Epithelial cell of proximal tubule (primary cell): ENCODE results near the gene PRDM1. TPM values are rescaled to one million over a fixed set of nuclear protein-coding genes. Genes with fewer than 3 reads are reported as not detected.

Experiments
- DNase-seq: peaks from one replicate; pipeline ENCODE4 v3.0.0-alpha.2; 2011; ENCODE audit warnings: low read depth
- H3K4me3 ChIP-seq: 2 replicates; pipeline ENCODE4 v1.5.1; 2011; ENCODE audit warnings: low read depth, mild to moderate bottlenecking, low read length
- total RNA-seq: library from RNA; depleted of rRNA; stranded (reverse); fragments of >200 nt; gene quantifications from 2 replicates; pipeline ENCODE4 v1.2.3, GENCODE V29; 2015
- TF ChIP-seq, protein P1 (sequence below): conservative IDR thresholded peaks from 2 replicates; pipeline ENCODE4 v1.5.1; 2012; ENCODE audit warnings: low read depth, mild to moderate bottlenecking, low read length

PRDM1 gene
- total RNA-seq, 1 donor from 2014 or later, result 1.0 TPM

DNA sequence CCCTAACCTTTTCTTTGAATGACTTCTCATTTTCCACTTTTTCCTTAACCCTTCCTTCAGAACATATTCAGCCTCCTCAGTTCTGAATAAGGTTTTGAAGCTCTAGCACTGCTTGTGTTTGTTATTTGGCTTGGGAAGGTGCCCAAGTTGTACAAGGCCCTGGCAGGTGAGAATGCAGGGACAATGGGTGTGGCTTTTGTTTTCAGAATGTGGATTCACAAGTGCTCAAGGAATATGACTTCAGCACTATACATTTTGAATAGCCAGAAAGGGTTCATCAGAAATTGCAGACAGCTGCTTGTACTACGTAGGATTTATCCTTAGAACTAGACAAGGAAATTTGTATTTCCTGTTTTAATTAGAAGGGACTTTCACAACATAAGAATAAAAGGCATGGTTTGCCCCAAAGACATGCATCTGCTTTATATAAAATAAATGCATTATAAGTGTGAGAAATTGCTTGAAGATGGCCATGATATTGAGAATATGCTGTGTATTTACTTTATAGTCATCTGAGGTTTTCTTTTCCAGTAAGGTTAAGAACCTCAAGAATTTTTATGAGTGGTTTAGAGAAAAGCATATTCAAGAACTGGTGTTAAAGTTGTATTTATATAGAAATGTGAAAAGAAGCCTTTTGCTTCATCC is 29.3 kb upstream of the PRDM1 start:
- no peak for DNase-seq
- no peak overlapping the region for H3K4me3 ChIP-seq
- TF ChIP-seq, protein P1, sequence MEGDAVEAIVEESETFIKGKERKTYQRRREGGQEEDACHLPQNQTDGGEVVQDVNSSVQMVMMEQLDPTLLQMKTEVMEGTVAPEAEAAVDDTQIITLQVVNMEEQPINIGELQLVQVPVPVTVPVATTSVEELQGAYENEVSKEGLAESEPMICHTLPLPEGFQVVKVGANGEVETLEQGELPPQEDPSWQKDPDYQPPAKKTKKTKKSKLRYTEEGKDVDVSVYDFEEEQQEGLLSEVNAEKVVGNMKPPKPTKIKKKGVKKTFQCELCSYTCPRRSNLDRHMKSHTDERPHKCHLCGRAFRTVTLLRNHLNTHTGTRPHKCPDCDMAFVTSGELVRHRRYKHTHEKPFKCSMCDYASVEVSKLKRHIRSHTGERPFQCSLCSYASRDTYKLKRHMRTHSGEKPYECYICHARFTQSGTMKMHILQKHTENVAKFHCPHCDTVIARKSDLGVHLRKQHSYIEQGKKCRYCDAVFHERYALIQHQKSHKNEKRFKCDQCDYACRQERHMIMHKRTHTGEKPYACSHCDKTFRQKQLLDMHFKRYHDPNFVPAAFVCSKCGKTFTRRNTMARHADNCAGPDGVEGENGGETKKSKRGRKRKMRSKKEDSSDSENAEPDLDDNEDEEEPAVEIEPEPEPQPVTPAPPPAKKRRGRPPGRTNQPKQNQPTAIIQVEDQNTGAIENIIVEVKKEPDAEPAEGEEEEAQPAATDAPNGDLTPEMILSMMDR, result no peak

DNA sequence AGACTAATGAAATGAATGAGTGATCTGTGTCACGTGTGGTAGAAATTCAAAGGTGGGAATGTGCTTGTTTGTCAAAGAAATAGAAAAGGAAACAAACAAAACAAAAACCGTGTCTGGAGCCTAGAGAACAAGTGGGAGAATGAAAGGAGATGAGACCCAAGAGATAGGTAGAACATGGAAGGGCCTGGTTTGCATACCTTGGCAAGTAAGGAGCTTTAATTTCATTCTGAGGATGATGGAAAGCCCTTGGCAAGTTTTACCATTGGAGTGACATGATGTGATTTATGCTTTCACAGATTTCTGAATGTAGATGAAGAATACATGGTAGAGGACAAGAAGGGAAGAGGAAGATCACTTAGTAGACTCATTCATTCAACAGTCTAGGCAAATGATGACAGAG is 26.8 kb upstream of the PRDM1 start:
- H3K4me3 ChIP-seq, result no peak overlapping the region
- DNase-seq, result no peak
- TF ChIP-seq, protein P1, result no peak

DNA sequence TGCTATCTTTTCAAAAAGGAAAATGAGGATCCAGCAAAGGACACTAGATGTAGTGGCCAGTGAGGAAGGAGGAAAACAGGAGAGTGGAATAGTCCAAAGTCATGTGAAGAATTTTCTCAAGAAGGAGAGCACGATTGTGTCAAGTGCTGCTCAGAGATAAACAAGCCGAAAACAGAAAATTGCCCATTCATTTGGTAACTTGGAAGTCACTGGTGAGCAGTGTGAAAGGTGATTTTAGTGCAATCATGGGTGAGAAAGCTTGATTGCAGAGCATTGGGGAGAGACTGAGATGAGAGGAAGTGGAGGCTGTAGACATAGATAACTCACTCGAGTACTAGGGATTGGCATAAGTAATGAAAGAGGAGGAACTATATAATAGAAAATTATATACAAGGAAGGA is 26.0 kb upstream of the PRDM1 start:
- no peak overlapping the region for H3K4me3 ChIP-seq
- TF ChIP-seq, protein P1, result no peak
- no peak for DNase-seq

DNA sequence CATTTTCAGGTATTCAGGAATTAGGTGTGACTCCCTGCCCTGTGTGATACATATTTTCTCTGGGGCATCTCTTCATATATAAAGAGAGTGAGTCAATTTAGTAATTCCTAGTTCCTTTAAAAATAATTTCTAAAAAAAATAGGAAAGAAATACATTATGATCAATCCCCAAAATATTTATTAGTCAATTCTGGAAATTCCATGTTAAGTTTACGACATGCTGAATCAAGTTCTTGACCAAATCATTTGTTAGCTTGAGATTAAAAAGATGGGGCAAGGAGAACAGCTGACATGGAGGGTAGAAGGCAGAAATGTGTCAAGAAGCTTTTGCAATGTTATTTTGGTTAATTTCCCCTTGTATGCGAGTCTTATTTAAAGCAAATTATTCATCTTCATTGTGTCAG is 22.7 kb upstream of the PRDM1 start:
- no peak overlapping the region for H3K4me3 ChIP-seq
- DNase-seq, result no peak
- TF ChIP-seq, protein P1, result no peak

DNA sequence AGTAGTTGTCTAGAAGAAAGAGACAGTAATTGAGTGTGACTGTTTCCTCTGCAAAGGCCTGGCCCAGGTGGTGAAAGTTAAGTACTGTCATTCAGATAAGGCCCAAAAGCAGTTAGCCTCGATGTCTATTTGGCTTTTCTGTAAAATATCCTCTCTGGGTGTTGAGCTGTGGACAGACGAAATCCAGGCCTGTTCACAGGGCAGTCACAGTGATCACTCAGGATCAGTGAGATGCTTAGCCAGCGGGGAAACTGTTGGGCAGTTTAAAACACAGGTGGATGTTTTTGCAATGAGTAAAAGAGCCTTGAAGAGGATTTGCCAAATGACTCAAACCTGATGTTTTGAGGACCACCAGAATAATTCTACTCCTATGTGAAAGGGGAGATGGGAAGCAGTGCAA is 22.0 kb upstream of the PRDM1 start:
- TF ChIP-seq, protein P1, result no peak
- no peak for DNase-seq
- no peak overlapping the region for H3K4me3 ChIP-seq

DNA sequence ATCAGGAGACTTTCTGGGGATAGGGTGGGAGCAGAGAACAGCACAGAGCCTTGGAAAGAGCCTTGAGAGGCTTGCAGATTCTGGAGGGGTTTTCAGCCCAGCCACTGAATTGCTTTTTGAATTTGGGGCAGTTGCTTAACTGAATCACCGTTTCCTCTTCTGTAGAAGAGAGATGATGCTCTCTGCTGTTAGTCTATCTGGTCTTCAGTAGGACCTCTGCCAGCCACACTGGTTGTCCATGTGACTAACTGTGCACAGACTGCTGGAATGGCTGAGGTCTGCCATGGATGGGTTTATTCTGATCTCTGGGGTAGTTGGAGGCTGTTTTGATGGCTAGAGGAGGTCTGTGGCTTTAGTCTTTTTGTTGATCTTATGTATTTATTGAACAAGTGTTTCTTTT is 21.4 kb upstream of the PRDM1 start:
- no peak overlapping the region for H3K4me3 ChIP-seq
- TF ChIP-seq, protein P1, result no peak
- DNase-seq, result no peak

DNA sequence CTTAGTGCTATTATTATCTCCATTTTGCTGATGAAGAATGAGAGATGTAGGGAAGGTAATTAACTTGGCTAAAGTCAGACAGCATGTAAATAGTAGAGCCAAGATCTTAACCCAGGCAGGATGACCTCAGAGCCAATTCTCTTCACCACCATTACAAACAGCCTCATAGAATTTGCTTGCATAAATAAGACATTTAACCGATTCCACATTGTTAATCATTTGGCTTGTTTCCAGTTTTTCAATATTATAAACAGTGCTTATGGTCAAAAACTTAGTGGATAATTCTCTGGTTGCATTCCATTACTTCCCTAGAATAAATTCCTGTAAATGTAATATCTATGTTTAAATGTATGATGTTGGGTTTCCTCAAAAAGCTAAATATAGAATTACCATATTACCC is 19.1 kb upstream of the PRDM1 start:
- TF ChIP-seq, protein P1, result no peak
- DNase-seq, result no peak
- no peak overlapping the region for H3K4me3 ChIP-seq
